ENCODE results near the gene ADGRV1. TPM values are rescaled to one million over a fixed set of nuclear protein-coding genes. Genes with fewer than 3 reads are reported as not detected.

ADGRV1 gene
- total RNA-seq, 1 experiment from 2014 or later: not detected

DNA sequence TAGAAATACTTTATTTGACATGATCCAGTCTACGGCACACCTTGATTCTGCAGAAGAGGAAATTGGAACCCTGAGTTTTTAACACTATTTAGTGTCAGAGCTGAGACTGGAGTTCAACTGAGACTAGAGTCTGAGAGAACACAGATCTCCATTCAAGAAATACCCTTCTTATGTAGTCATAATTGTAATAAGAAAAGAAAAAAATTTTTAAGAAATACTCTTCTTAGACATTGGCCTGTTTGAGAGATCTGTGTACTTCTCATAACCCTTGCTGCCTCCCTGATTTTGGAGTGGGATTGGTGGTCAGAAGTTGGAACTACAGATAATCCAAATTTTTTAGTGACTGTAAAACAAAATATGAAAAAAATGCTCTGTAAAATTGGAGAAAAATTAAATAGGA is 571.2 kb downstream of the ADGRV1 start:
- DNase-seq (ENCODE audit: unreplicated experiment): no peak
- Mint-ChIP-seq H3K4me1 (ENCODE audit: insufficient read depth, unreplicated experiment) (peaks cover 22% of the 10 kb centered on the region), H3K4me3 (ENCODE audit: unreplicated experiment) (no peak overlapping the region), H3K9me3 (ENCODE audit: unreplicated experiment) (no peaks in the 10 kb centered on the region), H3K36me3 (ENCODE audit: insufficient read depth, unreplicated experiment) (no peaks in the 10 kb centered on the region), H3K27ac (ENCODE audit: low read depth, unreplicated experiment) (no peak overlapping the region), H3K27me3 (ENCODE audit: insufficient read depth, unreplicated experiment) (no peaks in the 10 kb centered on the region)
- POLR2A ChIA-PET: no interaction called here
- no TSS peak for BruUV-seq (replicated peaks)
- intact Hi-C loops (cut with micrococcal nuclease): no loop called here
- TF ChIP-seq, protein P1, sequence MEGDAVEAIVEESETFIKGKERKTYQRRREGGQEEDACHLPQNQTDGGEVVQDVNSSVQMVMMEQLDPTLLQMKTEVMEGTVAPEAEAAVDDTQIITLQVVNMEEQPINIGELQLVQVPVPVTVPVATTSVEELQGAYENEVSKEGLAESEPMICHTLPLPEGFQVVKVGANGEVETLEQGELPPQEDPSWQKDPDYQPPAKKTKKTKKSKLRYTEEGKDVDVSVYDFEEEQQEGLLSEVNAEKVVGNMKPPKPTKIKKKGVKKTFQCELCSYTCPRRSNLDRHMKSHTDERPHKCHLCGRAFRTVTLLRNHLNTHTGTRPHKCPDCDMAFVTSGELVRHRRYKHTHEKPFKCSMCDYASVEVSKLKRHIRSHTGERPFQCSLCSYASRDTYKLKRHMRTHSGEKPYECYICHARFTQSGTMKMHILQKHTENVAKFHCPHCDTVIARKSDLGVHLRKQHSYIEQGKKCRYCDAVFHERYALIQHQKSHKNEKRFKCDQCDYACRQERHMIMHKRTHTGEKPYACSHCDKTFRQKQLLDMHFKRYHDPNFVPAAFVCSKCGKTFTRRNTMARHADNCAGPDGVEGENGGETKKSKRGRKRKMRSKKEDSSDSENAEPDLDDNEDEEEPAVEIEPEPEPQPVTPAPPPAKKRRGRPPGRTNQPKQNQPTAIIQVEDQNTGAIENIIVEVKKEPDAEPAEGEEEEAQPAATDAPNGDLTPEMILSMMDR (IDR thresholded peaks at IDR 0.05; ENCODE audit: unreplicated experiment): no peak
- CTCF ChIA-PET: no interaction called here

DNA sequence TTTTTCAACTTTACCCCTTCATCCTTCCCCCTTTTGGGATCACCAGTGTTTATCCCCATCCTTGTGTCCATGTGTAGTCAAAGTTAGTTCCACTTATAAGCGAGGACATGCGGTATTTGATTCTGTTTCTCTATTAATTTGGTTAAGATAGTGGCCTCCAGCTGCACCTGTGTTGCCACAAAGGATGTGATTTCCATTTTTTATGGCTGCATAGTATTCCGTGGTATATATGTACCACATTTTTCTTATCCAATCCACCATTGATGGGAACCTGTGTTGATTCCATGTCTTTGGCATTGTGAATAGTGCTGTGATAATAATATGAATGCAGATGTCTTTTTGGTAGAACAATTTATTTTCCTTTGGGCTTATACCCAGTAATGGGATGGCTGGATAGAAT is 572.2 kb downstream of the ADGRV1 start:
- ChIA-PET POLR2A (interaction anchor here (0.6 kb wide), 1 partner anchor 32 kb away, joined by 3 read pairs; no protein-coding TSS in a partner anchor), CTCF (no interaction called here)
- no peaks in the 10 kb centered on the region for H3K36me3 Mint-ChIP-seq (ENCODE audit: insufficient read depth, unreplicated experiment)
- no TSS peak for BruUV-seq (replicated peaks)
- intact Hi-C loops (cut with micrococcal nuclease): no loop called here
- TF ChIP-seq, protein P1 (IDR thresholded peaks at IDR 0.05; ENCODE audit: unreplicated experiment): no peak
- H3K27me3 Mint-ChIP-seq (ENCODE audit: insufficient read depth, unreplicated experiment): no peaks in the 10 kb centered on the region
- no peak for DNase-seq (ENCODE audit: unreplicated experiment)
- H3K9me3 Mint-ChIP-seq (ENCODE audit: unreplicated experiment): no peaks in the 10 kb centered on the region
- H3K4me3 Mint-ChIP-seq (ENCODE audit: unreplicated experiment): no peak overlapping the region
- no peak overlapping the region for H3K27ac Mint-ChIP-seq (ENCODE audit: low read depth, unreplicated experiment)
- H3K4me1 Mint-ChIP-seq (ENCODE audit: insufficient read depth, unreplicated experiment): peaks cover 22% of the 10 kb centered on the region

DNA sequence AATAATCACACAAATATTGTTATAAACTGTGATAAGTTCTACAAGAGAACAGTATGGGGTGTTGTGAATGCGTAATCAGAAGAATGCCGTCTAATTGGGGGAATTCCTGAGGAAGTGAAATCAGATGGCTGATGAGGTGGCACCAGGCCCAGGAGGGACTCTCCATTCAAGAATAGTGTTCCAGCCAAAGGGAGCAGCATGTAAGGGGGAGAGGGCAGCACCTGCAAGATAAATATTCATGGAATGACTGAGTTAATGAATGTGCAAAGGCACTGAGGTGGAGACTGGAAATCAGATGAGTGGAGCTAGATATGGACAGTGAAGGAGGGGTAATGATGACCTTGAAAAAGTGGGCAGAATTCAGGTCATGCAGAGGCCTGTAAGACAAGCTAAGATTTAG is 574.0 kb downstream of the ADGRV1 start:
- H3K27ac Mint-ChIP-seq (ENCODE audit: low read depth, unreplicated experiment): no peak overlapping the region
- TF ChIP-seq, protein P1 (IDR thresholded peaks at IDR 0.05; ENCODE audit: unreplicated experiment): no peak
- H3K4me3 Mint-ChIP-seq (ENCODE audit: unreplicated experiment): no peak overlapping the region
- no peak for DNase-seq (ENCODE audit: unreplicated experiment)
- intact Hi-C loops (cut with micrococcal nuclease): no loop called here
- no peaks in the 10 kb centered on the region for H3K27me3 Mint-ChIP-seq (ENCODE audit: insufficient read depth, unreplicated experiment)
- ChIA-PET CTCF (no interaction called here), POLR2A (interaction anchor here (1.4 kb wide), 1 partner anchor 19 kb away, joined by 6 read pairs; no protein-coding TSS in a partner anchor)
- no peaks in the 10 kb centered on the region for H3K36me3 Mint-ChIP-seq (ENCODE audit: insufficient read depth, unreplicated experiment)
- no TSS peak for BruUV-seq (replicated peaks)
- H3K4me1 Mint-ChIP-seq (ENCODE audit: insufficient read depth, unreplicated experiment): peaks cover 18% of the 10 kb centered on the region
- H3K9me3 Mint-ChIP-seq (ENCODE audit: unreplicated experiment): no peaks in the 10 kb centered on the region

DNA sequence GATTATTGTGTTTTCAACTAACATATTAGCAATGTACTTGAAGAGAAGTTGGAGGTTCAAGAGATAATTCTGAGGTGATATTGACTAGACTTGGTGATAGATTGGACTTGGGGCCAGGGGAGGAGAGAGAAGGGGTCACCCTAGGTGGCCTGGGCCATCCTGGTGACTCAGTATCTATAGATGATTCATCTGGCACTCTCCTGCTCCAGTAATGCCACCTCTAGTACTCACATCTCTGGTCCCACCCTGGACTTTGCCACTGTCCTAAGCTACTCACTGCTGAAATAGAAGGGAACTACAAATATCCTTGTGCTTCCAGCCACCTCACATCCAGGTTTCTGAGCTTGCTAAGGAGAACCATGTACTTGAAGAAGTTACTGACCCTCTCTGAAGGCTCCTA is 574.6 kb downstream of the ADGRV1 start:
- POLR2A ChIA-PET: interaction anchor here (1.4 kb wide), 1 partner anchor 18 kb away, joined by 6 read pairs; no protein-coding TSS in a partner anchor
- H3K4me1 Mint-ChIP-seq (ENCODE audit: insufficient read depth, unreplicated experiment): peaks cover 12% of the 10 kb centered on the region
- no TSS peak for BruUV-seq (replicated peaks)
- CTCF ChIA-PET: interaction anchor here (0.5 to 0.6 kb wide), 2 partner anchors 32 to 75 kb away, joined by 3 to 7 read pairs; no protein-coding TSS in a partner anchor
- no peaks in the 10 kb centered on the region for H3K9me3 Mint-ChIP-seq (ENCODE audit: unreplicated experiment)
- no peaks in the 10 kb centered on the region for H3K27me3 Mint-ChIP-seq (ENCODE audit: insufficient read depth, unreplicated experiment)
- TF ChIP-seq, protein P1 (IDR thresholded peaks at IDR 0.05; ENCODE audit: unreplicated experiment): no peak
- H3K4me3 Mint-ChIP-seq (ENCODE audit: unreplicated experiment): no peak overlapping the region
- H3K36me3 Mint-ChIP-seq (ENCODE audit: insufficient read depth, unreplicated experiment): no peaks in the 10 kb centered on the region
- no peak for DNase-seq (ENCODE audit: unreplicated experiment)
- no peak overlapping the region for H3K27ac Mint-ChIP-seq (ENCODE audit: low read depth, unreplicated experiment)
- intact Hi-C loops (cut with micrococcal nuclease): no loop called here
